GM18951 (cell line): Measurements from ENCODE around the gene LDLRAD3.
"Not testable (repeated sequence)": the region's sequence is repeated elsewhere in the genome, so short reads cannot be mapped to it uniquely, and the experiment has no call there.

Experiments used
- POLR2A ChIP-seq: IDR thresholded peaks from 4 replicates; pipeline ENCODE4 v1.6.1; 2011; ENCODE audit warnings: mild to moderate bottlenecking; ENCODE audit not compliant: insufficient read length, insufficient read depth; ENCODE audit errors: extremely low read depth
- in situ Hi-C: fragments of 300-500 bp; cut with MboI; formaldehyde crosslinking; loops from one replicate; pipeline ENCODE4 v1.12.0; 2022; ENCODE audit warnings: low sequenced_read_pairs, mixed read lengths, inconsistent platforms; ENCODE audit not compliant: unreplicated experiment

LDLRAD3 gene

GRCh38 chr11:36027731-36028130 lies 83.9 kb downstream of the LDLRAD3 start:
- TF ChIP-seq POLR2A, result no peak
- in situ Hi-C loops, result no loop called here

DNA sequence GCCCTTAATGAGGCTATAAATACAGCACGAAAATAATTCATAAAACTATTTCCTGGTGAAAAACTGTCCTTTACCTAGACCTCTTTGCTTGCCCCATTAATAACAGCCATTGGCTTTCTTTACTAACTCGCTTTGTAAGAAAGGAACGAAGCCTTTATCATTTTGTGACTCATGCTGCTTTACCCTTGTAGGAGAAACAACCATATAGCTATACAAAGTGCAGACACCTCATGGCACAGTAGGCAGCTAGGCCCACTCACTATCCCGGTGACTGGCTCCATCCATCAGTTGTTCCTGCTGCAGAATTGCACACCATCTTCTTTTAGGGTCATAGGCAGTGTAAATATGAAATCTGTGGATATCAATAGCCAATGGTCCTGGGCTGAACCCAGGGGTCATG lies 85.8 kb downstream of the LDLRAD3 start:
- TF ChIP-seq POLR2A, result no peak
- in situ Hi-C loops, result no loop called here

- TF ChIP-seq POLR2A, result no peak
- in situ Hi-C loops, result no loop called here
These were observed 86.9 kb downstream of the LDLRAD3 start for GRCh38 chr11:36030731-36031281.

GRCh38 chr11:36033082-36033751 lies 89.4 kb downstream of the LDLRAD3 start:
- in situ Hi-C loops, result no loop called here
- TF ChIP-seq POLR2A, result no peak

DNA sequence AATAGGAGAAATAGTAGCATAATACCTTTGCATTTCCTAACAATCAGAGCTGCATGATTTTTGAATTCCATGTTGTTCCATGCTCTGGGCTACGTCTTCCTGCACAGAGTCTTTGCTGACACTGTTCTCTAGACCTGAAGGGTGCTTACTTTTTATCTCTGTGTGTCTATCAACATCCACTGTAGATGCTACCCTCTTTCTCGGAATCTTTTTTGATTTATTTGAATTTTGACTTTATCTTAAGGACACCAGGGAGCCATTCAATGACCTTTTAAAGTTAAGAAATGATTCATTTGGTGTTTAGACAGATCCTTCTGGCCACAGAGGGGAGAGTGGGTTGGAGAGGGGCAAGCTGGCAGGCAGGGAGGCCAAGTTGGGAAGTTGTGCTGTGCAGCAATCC lies 90.1 kb downstream of the LDLRAD3 start:
- in situ Hi-C loops, result no loop called here
- no peak for TF ChIP-seq POLR2A

GRCh38 chr11:36034551-36035331 lies 90.9 kb downstream of the LDLRAD3 start:
- in situ Hi-C loops, result no loop called here
- no peak for TF ChIP-seq POLR2A

GRCh38 chr11:36035454-36035853 lies 91.6 kb downstream of the LDLRAD3 start:
- no peak for TF ChIP-seq POLR2A
- in situ Hi-C loops, result no loop called here

GRCh38 chr11:36035999-36036398 lies 92.1 kb downstream of the LDLRAD3 start:
- in situ Hi-C loops, result no loop called here
- TF ChIP-seq POLR2A, result no peak

DNA sequence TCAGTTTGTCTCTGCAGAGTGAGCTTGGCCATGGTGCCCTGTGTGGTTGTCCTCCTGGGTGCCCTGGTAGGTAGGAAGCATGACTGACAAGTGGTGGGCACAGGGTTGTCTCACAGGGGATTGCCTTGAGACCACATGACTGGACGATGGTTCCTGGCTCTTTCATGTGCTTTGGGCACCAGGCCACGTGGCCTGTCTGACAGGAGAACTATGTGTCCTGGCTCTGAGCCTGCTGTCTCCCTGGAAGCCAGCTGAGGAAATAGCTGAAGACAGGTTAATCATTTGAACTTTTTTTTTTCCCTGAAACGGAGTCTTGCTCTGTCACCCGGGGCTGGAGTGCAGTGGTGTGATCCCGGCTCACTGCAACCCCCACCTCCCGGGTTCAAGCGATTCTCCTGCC lies 93.2 kb downstream of the LDLRAD3 start:
- no peak for TF ChIP-seq POLR2A
- in situ Hi-C loops, result no loop called here

- in situ Hi-C loops, result no loop called here
- no peak for TF ChIP-seq POLR2A
These were observed 94.7 kb downstream of the LDLRAD3 start for GRCh38 chr11:36038541-36038940.

DNA sequence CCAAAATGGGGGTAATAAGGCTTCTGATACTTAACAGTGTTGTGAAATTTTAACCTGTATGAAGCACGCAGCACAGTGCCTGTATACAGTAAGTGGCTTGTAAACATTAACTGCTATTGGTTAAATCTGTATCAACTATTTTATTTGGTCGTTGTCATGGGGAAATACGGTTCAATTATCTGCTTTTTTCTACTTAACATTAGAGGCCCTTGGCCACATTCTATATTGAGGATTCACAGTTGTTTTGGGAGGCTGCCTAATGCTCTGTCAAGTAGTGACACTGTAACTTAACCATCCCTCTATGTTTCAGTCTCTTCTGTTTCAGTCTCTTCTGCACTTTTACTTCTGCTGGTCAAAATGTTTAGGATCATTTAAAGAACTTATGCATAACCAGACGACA lies 95.6 kb downstream of the LDLRAD3 start:
- TF ChIP-seq POLR2A, result no peak
- in situ Hi-C loops, result no loop called here

DNA sequence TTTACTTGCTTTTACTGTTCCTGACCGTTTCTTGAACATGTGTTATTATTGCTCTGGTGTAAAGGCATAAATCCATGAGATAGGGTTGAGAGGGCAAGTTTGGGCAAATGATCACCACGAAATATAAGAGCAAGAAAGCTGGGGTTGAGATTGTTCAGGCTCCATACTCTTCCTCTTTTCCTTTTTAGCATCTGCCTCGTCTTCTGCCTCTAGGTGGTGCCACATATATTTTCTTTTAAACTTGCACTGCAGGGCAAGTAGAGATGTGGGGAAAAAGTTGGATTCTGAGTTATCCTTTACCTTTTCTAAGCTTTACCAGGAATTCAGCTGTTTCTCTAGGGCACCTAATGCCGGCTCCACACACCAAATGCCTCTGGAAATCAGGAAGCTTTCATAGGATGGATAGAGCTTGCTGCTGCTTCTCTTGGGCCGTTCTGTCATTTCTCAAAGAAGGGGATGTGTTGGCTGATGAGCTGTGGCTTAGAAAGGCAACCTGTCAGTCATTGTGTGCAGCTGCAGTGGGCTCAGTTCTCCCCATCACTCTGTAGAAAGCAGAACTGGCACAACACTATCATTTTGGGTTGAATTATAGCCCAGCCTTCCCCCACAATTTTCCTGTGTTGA lies 98.2 kb downstream of the LDLRAD3 start:
- TF ChIP-seq POLR2A, result no peak
- in situ Hi-C loops, result no loop called here

GRCh38 chr11:36044636-36045035 lies 100.8 kb downstream of the LDLRAD3 start:
- in situ Hi-C loops, result no loop called here
- no peak for TF ChIP-seq POLR2A

GRCh38 chr11:36045945-36046344 lies 102.1 kb downstream of the LDLRAD3 start:
- in situ Hi-C loops, result not testable (repeated sequence)

DNA sequence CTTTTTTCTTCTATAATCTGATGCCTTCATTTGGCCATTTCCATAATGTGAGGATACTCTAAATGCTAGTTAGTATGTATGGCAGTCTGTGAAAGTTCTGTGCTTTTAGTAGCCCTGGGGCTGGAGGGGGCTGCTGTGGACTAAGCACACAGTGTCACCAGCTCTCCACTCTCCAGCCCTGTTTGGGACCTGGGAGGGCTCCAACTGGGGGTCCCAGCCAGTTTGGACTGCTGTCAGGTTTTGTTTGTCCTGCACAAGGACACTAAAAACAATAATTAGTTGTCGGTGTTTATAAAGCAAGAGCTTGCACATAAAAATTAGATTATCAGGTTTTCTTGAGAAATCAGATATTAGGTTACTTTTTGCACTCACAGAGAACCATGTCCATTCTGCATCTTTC lies 103.1 kb downstream of the LDLRAD3 start:
- no peak for TF ChIP-seq POLR2A
- in situ Hi-C loops, result no loop called here
